Heart right ventricle (tissue), 16 donors: Measurements from ENCODE around the gene SLC16A2. TPM values are rescaled to one million over a fixed set of nuclear protein-coding genes. Genes with fewer than 3 reads are reported as not detected.
A peak's percentile ranks its signal among the peaks of the same experiment; 100 is the strongest.

Experiments
- ATAC-seq, 8 donors: fragments of 200-7000 bp; cut with Tn5 transposase; one replicate each; pipeline ENCODE4 v1.9.1; 2020; ENCODE audit warnings: mild to moderate bottlenecking in 8 of 8, moderate library complexity in 8 of 8, moderate number of reproducible peaks in 1 of 8
- DNase-seq, 2 donors: peaks; one replicate each; pipeline ENCODE4 v3.0.0-alpha.2; 2020
- H3K27ac ChIP-seq, 10 donors: fragments of 200-600 bp; sonication (generic) in 2 of 10; one replicate each; pipeline versions ENCODE4 v1.5.0 to v1.8.0; 2020 to 2022; ENCODE audit warnings: mild to moderate bottlenecking in 3 of 10
- H3K27me3 ChIP-seq, 7 donors: fragments of 200-600 bp; one replicate each; pipeline ENCODE4 v1.8.0; 2021 to 2022; ENCODE audit warnings: mild to moderate bottlenecking in 2 of 7
- H3K36me3 ChIP-seq, 9 donors: fragments of 200-600 bp; sonication (generic) in 1 of 9; one replicate each; pipeline versions ENCODE4 v1.5.0 to v1.8.0; 2020 to 2022; ENCODE audit warnings: mild to moderate bottlenecking in 2 of 9
- H3K4me1 ChIP-seq, 9 donors: fragments of 200-600 bp; sonication (generic) in 1 of 9; one replicate each; pipeline versions ENCODE4 v1.5.0 to v1.8.0; 2020 to 2022; ENCODE audit warnings: mild to moderate bottlenecking in 4 of 9
- H3K4me3 ChIP-seq, 10 donors: fragments of 200-600 bp; sonication (generic) in 2 of 10; one replicate each; pipeline versions ENCODE4 v1.5.0 to v1.8.0; 2020 to 2022; ENCODE audit warnings: mild to moderate bottlenecking in 7 of 10, moderate library complexity in 2 of 10
- H3K9me3 ChIP-seq, 11 donors: fragments of 200-600 bp in 10 of 11; sonication (generic) in 2 of 11; one replicate each; pipeline versions ENCODE4 v1.5.0 to v1.8.0; 2013 to 2022; ENCODE audit warnings: mild to moderate bottlenecking in 2 of 11, control low read depth in 1 of 11, moderate library complexity in 1 of 11
- WGBS, 2 donors: extraction: QIAGEN DNeasy Blood & Tissue Kit; methylation state at CpG; one replicate each; pipeline ENCODE4 v1.1.7; 2013; ENCODE audit warnings: inconsistent platforms in 1 of 2; 5-methylcytosine and 5-hydroxymethylcytosine counted together
- intact Hi-C, 10 donors: fragments of 100-400 bp; cut with DNase I; formaldehyde crosslinking; loops; one replicate each; pipeline versions ENCODE4 v1.11.1 to v1.14.2; 2022
- polyA plus RNA-seq, 2 donors: library from polyadenylated mRNA; stranded (reverse); fragments of 200-250 nt; gene quantifications; one replicate each; pipeline ENCODE4 v1.2.3, GENCODE V29; 2013
- total RNA-seq, 10 donors: library from RNA; stranded (reverse); fragmentation: NEBNext Ultra II Directional in 3 of 10; extraction: Animal tissue kit (Norgen Biotek cat#: 25700) in 3 of 10; gene quantifications; one replicate each; pipeline versions ENCODE4 v1.2.1 to v1.2.4, GENCODE V29; 2021 to 2023
- TF ChIP-seq, protein P1 (sequence below), 9 donors: fragments of 200-600 bp; sonication (generic) in 2 of 9; IDR thresholded peaks; one replicate each; pipeline versions ENCODE4 v1.5.0 to v1.8.0; 2021 to 2022; ENCODE audit warnings: antibody characterized with exemption in 9 of 9, mild to moderate bottlenecking in 5 of 9, moderate library complexity in 1 of 9
- donor health status: Arrhythmogenic right ventricular cardiomyopathy.
- donor health status: ischemic (EF 13 %, LVEDD 7.1; RV severe dilation, severe dysfunction).
- donor health status: healthy with polysubstance abuse.
- donor health status: DM: no; HTN: yes; CAD: no.
- donor health status: DM: no; HTN: no; CAD: no.
- donor health status: ischemic (EF 25% LVEDD 6.9; RV normal size, moderate dysfunction).
- donor health status: ischemic (EF 25% LVEDD 5.7; RV mildly dilated, moderate dysfunction).
- donor health status: healthy.
- donor health status: DM: yes; HTN: yes; CAD: no.
- donor health status: Ischemic cardiomyopathy.
- donor health status: ischemic (EF 35%, LVEDD 5.7; RV mildly dilated, moderate dysfunction).
- donor health status: nonischemic (EF 11% LVEDD 7.7; RV severe dilation, severe dysfunction).
- donor health status: DM: yes; HTN: yes; CAD: no.
- donor health status: PGD.
- donor health status: ischemic (EF 29% LVEDD 5.4; RV normal size, mild dysfunction).
- donor health status: nonischemic (EF 23%, LVEDD 6.1; RV moderate dilation, normal function).

Gene SLC16A2
- total and polyA plus RNA-seq, 12 donors: 2.4 to 12.6 (median 6.5) TPM

DNA sequence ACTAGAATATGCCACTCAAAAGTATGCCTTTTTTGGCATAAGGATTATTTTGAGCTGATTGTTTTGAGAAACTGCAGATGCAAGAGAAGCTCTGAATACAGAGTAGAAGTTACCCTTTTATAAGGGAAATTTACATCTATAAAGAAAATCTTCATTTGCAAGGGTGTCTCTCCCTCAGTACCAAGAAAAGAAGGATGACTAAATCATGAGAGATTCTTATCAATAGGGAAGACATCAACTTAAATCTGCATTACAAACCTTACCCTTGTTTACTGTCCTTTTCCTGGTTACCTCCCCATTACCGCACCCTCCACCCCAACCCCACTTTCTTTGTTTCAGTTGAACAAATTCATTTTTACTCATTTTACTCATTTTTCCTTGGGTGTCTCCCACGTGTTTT, 130.6 kb downstream of the SLC16A2 start:
- Histone ChIP-seq H3K27ac (no peak overlapping the region), H3K4me1 (peaks cover 0 to 4% (median 0%) of the 10 kb centered on the region in 9 donors), H3K27me3 (peaks cover 0 to 19% (median 0%) of the 10 kb centered on the region in 7 donors), H3K9me3 (no peaks in the 10 kb centered on the region), H3K4me3 (no peak overlapping the region), H3K36me3 (no peaks in the 10 kb centered on the region)
- ATAC-seq (no peak), DNase-seq (no peak)
- intact Hi-C loops: loop anchor here in 6 of 10 donors (2.0 to 10.0 kb wide), 3 partner anchors 169 to 697 kb away; partner anchors contain the start of gene XIST (in 1 of the 6)
- TF ChIP-seq, protein P1, sequence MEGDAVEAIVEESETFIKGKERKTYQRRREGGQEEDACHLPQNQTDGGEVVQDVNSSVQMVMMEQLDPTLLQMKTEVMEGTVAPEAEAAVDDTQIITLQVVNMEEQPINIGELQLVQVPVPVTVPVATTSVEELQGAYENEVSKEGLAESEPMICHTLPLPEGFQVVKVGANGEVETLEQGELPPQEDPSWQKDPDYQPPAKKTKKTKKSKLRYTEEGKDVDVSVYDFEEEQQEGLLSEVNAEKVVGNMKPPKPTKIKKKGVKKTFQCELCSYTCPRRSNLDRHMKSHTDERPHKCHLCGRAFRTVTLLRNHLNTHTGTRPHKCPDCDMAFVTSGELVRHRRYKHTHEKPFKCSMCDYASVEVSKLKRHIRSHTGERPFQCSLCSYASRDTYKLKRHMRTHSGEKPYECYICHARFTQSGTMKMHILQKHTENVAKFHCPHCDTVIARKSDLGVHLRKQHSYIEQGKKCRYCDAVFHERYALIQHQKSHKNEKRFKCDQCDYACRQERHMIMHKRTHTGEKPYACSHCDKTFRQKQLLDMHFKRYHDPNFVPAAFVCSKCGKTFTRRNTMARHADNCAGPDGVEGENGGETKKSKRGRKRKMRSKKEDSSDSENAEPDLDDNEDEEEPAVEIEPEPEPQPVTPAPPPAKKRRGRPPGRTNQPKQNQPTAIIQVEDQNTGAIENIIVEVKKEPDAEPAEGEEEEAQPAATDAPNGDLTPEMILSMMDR (IDR thresholded peaks at IDR 0.05): no peak
- WGBS, 2 donors: 60 to 69% methylated on average over 2 of the region's 2 CpGs

DNA sequence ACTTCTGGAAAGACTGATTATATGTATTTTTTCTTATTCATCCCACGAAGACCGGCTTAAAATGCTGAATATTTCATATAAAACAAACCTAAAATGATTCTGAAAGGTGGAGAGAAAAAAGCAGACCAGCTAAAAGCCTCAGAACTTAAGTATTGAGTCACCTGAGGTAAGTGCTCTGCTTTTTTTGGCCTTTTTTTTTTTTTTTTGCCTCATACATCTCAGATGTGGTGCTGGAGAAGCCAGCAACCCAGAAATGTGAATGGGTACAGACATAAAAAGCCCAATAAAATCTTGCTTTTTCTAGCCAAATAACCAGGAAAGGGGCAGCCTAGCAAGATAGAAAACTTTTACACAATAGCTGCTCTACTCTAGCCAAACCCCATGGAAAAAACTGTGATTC, 136.1 kb downstream of the SLC16A2 start:
- H3K27ac ChIP-seq: no peak overlapping the region
- peaks cover 0 to 28% (median 0%) of the 10 kb centered on the region in 7 donors for H3K27me3 ChIP-seq
- H3K4me3 ChIP-seq: no peak overlapping the region
- H3K9me3 ChIP-seq: no peaks in the 10 kb centered on the region
- intact Hi-C loops: loop anchor here in 1 of 10 donors (10.0 kb wide), 1 partner anchor 703 kb away; the partner anchor contains the start of gene XIST
- no peak for ATAC-seq
- TF ChIP-seq, protein P1 (IDR thresholded peaks at IDR 0.05): no peak
- H3K4me1 ChIP-seq: no peaks in the 10 kb centered on the region
- WGBS, 2 donors: 94 to 100% methylated on average over 2 of the region's 2 CpGs
- DNase-seq: no peak
- H3K36me3 ChIP-seq: no peaks in the 10 kb centered on the region

DNA sequence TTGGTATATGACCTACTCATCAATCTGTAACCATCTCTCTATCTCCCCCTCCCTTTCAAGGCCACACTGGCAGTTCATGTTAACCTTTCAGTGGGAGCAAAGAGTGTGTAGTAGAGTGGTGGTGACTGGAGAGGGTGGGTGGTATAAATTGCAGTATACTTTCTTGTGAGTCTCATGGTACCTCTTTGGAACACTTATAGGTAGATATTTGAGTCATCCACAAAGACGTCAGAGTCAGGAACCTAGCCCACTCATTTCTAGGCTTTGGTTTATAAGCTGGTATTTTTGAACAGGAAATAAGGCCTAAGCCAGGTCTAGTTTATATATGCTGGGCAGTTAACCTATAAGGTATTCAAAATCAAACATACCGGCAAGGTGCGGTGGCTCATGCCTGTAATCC, 156.8 kb downstream of the SLC16A2 start:
- Histone ChIP-seq H3K4me1 (peaks cover 0 to 6% (median 0%) of the 10 kb centered on the region in 9 donors), H3K27ac (no peak overlapping the region), H3K27me3 (peaks cover 0 to 13% (median 0%) of the 10 kb centered on the region in 7 donors), H3K9me3 (no peaks in the 10 kb centered on the region), H3K4me3 (no peak overlapping the region), H3K36me3 (peaks cover 0 to 2% (median 0%) of the 10 kb centered on the region in 9 donors)
- 95 to 97% methylated on average over 3 of the region's 3 CpGs for WGBS, 2 donors
- no peak for ATAC-seq
- intact Hi-C loops: no loop called here
- DNase-seq: no peak
- TF ChIP-seq, protein P1 (IDR thresholded peaks at IDR 0.05): no peak

DNA sequence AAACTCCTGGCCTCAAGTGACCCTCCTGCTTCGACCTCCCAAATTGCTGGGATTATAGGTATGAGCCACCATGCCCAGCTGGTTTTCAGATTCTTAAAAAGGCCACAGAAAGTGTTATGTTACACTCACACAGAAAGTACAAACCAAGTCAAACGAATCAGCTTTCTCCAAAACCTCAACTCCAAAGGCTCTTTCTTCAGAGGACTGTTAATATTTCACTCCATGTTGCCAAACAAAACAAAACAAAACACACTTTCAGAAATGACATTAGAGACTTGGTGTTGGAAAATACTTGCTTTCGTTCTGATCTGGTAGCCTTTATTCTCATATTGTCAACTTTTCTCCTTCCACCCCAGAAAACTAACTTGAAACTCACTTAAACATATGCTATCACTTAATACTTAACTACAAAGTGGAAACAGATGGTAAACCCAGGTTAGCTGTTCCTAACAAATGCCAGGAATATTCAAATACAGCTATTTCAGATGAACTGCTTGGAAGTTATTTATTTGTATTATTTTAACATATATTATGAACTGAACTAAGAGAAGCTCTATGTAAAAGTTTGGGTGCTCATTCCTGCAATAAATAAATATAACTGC, 158.4 kb downstream of the SLC16A2 start:
- no peak for ATAC-seq
- Histone ChIP-seq H3K4me1 (peaks cover 0 to 6% (median 0%) of the 10 kb centered on the region in 9 donors), H3K27ac (peak overlapping the region in 1 of 10 donors; percentile 43), H3K27me3 (peaks cover 0 to 18% (median 0%) of the 10 kb centered on the region in 7 donors), H3K36me3 (peaks cover 0 to 12% (median 0%) of the 10 kb centered on the region in 9 donors), H3K9me3 (no peaks in the 10 kb centered on the region), H3K4me3 (no peak overlapping the region)
- TF ChIP-seq, protein P1 (IDR thresholded peaks at IDR 0.05): no peak
- WGBS, 2 donors: 75 to 87% methylated on average over 3 of the region's 3 CpGs
- DNase-seq: no peak
- intact Hi-C loops: no loop called here

Other genes starting within 250 kb of the SLC16A2 start
- not detected for gene ZCCHC13, start 117.3 kb upstream of the SLC16A2 start, total RNA-seq
- gene ZCCHC13, start 117.3 kb upstream of the SLC16A2 start, polyA plus RNA-seq: not detected
- gene RLIM, start 193.1 kb downstream of the SLC16A2 start, total RNA-seq: 10 to 100 TPM; 24.0 to 37.6 (median 33.4) TPM
- gene RLIM, start 193.1 kb downstream of the SLC16A2 start, polyA plus RNA-seq: 1 to 10 TPM; 5.0 to 5.5 TPM